ENCODE measurements around the gene EEF1A1.
"Not testable (repeated sequence)": the region's sequence is repeated elsewhere in the genome, so short reads cannot be mapped to it uniquely, and the experiment has no call there.

EEF1A1 gene

GRCh38 chr6:73508776-73509175 lies 12.1 kb downstream of the EEF1A1 start:
- in situ Hi-C loops (cut with HindIII; ENCODE audit: low sequenced_read_pairs), result no loop called here

DNA sequence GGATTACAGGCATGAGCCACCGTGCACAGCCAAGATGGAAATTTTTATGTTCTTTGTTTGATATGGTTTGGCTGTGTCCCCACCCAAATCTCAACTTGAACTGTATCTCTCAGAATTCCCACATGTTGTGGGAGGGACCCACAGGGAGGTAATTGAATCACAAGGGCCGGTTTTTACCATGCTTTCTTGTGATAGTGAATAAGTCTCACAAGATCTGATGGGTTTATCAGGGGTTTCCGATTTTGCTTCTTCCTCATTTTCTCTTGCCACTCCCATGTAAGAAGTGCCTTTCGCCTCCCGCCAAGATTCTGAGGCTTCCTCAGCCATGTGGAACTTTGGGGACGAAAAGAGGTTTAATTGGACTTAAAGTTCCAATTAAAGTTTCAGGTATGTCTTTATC lies 14.6 kb downstream of the EEF1A1 start:
- in situ Hi-C loops (cut with HindIII; ENCODE audit: low sequenced_read_pairs), result no loop called here

DNA sequence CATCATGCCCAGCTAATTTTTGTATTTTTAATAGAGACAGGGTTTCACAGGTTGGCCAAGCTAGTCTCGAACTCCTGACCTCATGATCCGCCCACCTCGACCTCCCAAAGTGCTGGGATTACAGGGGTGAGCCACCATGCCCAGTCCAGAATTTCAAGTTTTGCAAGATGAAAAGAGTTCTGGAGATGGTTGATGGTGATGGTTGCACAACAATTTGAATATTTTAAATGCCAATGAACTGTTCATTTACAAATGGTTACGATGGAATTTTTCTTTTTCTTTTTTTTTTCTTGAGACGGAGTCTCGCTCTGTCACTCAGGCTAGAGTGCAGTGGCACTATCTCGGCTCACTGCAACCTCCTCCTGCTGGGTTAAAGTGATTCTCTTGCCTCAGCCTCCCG lies 15.1 kb downstream of the EEF1A1 start:
- in situ Hi-C loops (cut with HindIII; ENCODE audit: low sequenced_read_pairs), result not testable (repeated sequence)

DNA sequence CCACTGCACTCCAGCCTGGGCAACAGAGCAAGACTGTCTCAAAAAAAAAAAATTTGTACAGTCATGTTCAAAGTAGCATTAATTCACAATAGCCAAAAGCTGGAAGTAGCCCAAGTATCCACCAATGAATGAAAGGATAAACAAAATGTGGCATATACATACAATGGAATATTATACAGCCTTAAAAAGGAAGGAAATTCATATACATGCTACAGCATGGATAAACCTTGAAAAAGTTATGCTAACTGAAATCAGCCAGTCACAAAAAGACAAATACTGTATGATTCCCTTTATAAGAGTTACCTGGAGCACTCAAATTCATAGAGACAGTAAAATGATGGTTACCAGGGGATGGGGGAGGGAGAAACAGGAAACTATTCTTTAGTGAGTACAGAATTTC lies 15.7 kb downstream of the EEF1A1 start:
- in situ Hi-C loops (cut with HindIII; ENCODE audit: low sequenced_read_pairs), result no loop called here

GRCh38 chr6:73504160-73504559 lies 16.7 kb downstream of the EEF1A1 start:
- in situ Hi-C loops (cut with HindIII; ENCODE audit: low sequenced_read_pairs), result no loop called here

DNA sequence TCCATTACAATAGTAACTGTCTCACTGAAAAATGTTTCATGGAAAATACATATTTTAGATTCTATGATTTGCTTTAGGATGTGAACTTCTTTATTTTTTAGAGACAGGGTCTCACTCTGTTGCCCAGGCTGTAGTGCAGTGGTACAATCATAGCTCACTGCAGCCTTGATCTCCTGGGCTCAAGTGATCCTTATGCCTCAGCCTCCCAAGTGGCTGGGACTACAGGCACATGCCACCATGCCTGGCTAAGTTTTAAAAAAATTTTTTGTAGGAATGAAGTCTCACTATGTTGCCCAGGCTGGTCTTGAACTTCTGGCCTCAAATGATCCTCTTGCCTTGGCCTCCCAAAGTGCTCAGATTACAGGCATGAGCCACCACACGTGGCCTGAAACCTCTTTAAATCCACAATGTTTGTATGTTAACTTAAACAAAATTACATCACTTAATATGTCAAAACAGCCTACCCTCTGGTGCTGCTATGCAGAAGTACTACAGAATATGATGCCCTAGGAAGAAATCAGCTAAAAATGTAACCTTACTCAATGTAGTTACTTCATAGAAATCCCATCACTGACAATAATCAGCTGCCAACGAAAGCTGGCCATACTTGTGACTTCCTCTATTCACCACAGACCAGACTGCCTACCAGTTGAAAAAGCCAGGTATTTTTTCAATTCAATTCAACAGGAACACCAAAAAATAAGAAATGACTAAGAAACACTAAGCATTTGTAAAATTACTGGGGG lies 17.6 kb downstream of the EEF1A1 start:
- in situ Hi-C loops (cut with HindIII; ENCODE audit: low sequenced_read_pairs), result no loop called here

- in situ Hi-C loops (cut with HindIII; ENCODE audit: low sequenced_read_pairs), result loop anchor here (5.0 kb wide), 1 partner anchor 86 kb away; no protein-coding TSS in a partner anchor
These were observed 22.9 kb downstream of the EEF1A1 start for GRCh38 chr6:73497915-73498314.

GRCh38 chr6:73491377-73491776 lies 29.5 kb downstream of the EEF1A1 start:
- in situ Hi-C loops (cut with HindIII; ENCODE audit: low sequenced_read_pairs), result no loop called here

GRCh38 chr6:73487473-73487872 lies 33.4 kb downstream of the EEF1A1 start:
- in situ Hi-C loops (cut with HindIII; ENCODE audit: low sequenced_read_pairs), result no loop called here

DNA sequence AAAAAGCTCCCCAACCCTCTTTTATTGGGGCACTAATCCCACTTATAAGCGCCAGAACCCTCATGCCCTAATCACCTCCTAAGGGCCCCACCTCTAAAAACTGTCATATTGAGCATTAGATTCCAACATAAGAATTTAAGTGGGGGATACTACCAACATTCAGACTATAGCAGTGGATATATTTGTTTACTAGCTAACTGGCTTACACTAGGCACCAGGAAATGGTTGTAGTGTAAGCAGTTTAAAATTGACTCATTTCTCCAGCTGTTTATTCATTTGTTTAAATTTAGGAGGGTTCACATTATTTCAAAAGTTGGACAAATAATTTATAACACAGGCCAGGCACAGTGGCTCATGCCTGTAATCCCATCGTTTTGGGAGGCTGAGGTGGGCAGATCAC lies 36.4 kb downstream of the EEF1A1 start:
- in situ Hi-C loops (cut with HindIII; ENCODE audit: low sequenced_read_pairs), result no loop called here

- in situ Hi-C loops (cut with HindIII; ENCODE audit: low sequenced_read_pairs), result no loop called here
These were observed 38.9 kb downstream of the EEF1A1 start for GRCh38 chr6:73481969-73482368.

GRCh38 chr6:73477407-73477806 lies 43.4 kb downstream of the EEF1A1 start:
- in situ Hi-C loops (cut with HindIII; ENCODE audit: low sequenced_read_pairs), result no loop called here

DNA sequence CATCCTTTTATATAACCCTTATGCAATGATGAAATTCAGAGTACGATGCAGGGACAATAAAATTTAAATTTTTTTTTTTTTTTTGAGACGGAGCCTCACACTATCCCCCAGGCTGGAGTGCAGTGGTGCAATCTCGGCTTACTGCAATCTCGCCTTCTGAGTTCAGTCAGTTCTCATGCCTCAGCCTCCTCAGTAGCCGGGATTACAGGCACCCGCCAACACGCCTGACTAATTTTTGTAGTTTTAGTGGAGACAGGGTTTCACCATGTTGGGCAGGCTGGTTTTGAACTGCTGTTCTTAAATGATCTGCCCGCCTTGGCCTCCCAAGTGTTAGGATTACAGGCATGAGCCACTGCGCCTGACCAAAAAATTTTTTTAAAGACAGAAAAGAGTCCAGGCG lies 44.1 kb downstream of the EEF1A1 start:
- in situ Hi-C loops (cut with HindIII; ENCODE audit: low sequenced_read_pairs), result no loop called here

GRCh38 chr6:73471686-73472290 lies 49.0 kb downstream of the EEF1A1 start:
- in situ Hi-C loops (cut with HindIII; ENCODE audit: low sequenced_read_pairs), result no loop called here

Data from endothelial cell of hepatic sinusoid (primary cell).